Heart left ventricle (tissue), 13 donors: ENCODE results near the gene TNIP1.

Experiments
- POLR2A ChIP-seq, 2 donors: fragments of 450-650 bp; IDR thresholded peaks; one replicate each; pipeline ENCODE4 v1.6.1; 2017; ENCODE audit warnings: antibody characterized with exemption in 2 of 2, mild to moderate bottlenecking in 2 of 2, moderate library complexity in 2 of 2
- TF ChIP-seq, protein P1 (sequence below), 12 donors: fragments of 200-600 bp; sonication (generic) in 4 of 12; IDR thresholded peaks; one replicate each; pipeline versions ENCODE4 v1.5.0 to v1.8.0; 2018 to 2022; ENCODE audit warnings: antibody characterized with exemption in 12 of 12, mild to moderate bottlenecking in 5 of 12
- donor health status: ischemic (EF 13 %, LVEDD 7.1; RV severe dilation, severe dysfunction).
- donor health status: DM: no; HTN: yes; CAD: no.
- donor health status: DM: no; HTN: no; CAD: no.
- donor health status: ischemic (EF 25% LVEDD 6.9; RV normal size, moderate dysfunction).
- donor health status: ischemic (EF 25% LVEDD 5.7; RV mildly dilated, moderate dysfunction).
- donor health status: ischemic (EF 35%, LVEDD 5.7; RV mildly dilated, moderate dysfunction).
- donor health status: nonischemic (EF 11% LVEDD 7.7; RV severe dilation, severe dysfunction).
- donor health status: DM: yes; HTN: yes; CAD: no.
- donor health status: PGD.
- donor health status: ischemic (EF 29% LVEDD 5.4; RV normal size, mild dysfunction).
- donor health status: nonischemic (EF 23%, LVEDD 6.1; RV moderate dilation, normal function).

DNA sequence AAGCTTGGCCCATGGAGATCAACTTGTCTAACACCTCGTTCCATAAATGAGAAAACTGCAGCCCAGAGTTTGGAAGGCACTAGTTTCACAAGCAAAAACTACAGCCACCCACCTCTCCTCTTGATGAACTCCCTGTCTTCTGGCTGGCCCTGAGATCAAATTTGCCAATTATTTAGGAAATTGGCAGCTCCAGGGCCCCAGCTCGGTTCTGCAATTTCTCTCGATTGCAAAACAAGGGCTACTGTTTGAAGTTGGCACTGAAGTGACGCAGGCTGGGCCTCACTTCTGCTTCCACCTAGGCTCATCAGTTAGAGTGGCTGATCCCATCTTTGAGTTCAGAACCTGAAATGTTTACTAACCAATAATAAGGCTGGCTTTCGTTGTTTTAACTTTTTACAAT lies 64.1 kb downstream of the TNIP1 start:
- TF ChIP-seq, protein P1, sequence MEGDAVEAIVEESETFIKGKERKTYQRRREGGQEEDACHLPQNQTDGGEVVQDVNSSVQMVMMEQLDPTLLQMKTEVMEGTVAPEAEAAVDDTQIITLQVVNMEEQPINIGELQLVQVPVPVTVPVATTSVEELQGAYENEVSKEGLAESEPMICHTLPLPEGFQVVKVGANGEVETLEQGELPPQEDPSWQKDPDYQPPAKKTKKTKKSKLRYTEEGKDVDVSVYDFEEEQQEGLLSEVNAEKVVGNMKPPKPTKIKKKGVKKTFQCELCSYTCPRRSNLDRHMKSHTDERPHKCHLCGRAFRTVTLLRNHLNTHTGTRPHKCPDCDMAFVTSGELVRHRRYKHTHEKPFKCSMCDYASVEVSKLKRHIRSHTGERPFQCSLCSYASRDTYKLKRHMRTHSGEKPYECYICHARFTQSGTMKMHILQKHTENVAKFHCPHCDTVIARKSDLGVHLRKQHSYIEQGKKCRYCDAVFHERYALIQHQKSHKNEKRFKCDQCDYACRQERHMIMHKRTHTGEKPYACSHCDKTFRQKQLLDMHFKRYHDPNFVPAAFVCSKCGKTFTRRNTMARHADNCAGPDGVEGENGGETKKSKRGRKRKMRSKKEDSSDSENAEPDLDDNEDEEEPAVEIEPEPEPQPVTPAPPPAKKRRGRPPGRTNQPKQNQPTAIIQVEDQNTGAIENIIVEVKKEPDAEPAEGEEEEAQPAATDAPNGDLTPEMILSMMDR (IDR thresholded peaks at IDR 0.05): no peak
- no peak for TF ChIP-seq POLR2A (IDR thresholded peaks at IDR 0.05)
